ENCODE measurements around the gene DAAM2. TPM values are rescaled to one million over a fixed set of nuclear protein-coding genes. Genes with fewer than 3 reads are reported as not detected.

The DAAM2 gene
- total RNA-seq, 1 donor from 2014 or later = 23.0 TPM

GRCh38 chr6:39953076-39953618, 161.0 kb downstream of the DAAM2 start:
- no peak for DNase-seq (ENCODE audit: low spot score)

Other genes starting within 250 kb of the DAAM2 start
- 0.78 TPM for gene KIF6, start 67.0 kb upstream of the DAAM2 start, total RNA-seq
- gene MOCS1, start 142.1 kb downstream of the DAAM2 start, total RNA-seq = 34.8 TPM